NCI-H82 (cell line): ENCODE measurements around the gene GPX4.
A peak's percentile ranks its signal among the peaks of the same experiment; 100 is the strongest.
"Not testable (repeated sequence)": the region's sequence is repeated elsewhere in the genome, so short reads cannot be mapped to it uniquely, and the experiment has no call there.

Source experiments
- DNase-seq: peaks from one replicate; lab custom pipeline; 2025; lab: John Stamatoyannopoulos, UW

Gene GPX4

DNA sequence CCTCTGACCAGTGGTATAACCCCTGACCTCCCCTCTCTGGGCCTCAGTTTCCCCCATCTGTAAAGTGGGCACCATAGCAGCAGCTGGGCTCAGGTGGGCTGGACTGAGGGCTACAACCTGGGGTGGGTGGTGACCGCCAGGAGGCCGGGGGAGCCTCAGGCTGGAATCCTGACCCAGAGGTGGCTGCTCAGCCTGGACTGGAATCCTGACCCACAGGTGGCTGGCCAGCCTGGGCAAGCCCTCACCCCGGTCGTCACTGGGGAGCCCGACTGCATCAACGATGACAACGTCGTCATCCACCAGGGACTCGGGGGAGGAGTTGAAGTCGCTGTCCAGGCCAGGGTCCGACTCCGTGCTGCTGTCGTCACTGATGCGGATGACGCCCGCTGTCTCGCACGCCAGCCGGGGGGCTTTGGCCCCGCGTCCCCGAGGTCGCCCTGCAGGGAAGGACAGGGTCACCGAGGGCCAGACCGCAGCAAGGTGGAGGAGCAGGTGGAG, 10.2 kb downstream of the GPX4 start:
- DNase-seq: no peak

DNA sequence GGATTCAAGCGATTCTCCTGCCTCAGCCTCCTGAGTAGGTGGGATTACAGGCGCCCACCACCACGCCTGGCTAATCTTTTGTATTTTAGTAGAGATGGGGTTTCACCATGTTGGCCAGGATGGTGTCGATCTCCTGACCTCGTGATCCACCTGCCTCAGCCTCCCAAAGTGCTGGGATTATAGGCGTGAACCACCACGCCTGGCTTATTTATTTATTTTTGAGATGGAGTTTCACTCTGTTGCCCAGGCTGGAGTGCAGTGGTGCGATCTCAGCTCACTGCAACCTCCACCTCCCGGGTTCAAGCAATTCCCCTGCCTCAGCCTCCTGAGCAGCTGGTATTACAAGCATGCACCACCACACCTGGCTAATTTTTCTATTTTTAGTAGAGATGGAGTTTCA, 10.9 kb downstream of the GPX4 start:
- DNase-seq: not testable (repeated sequence)

DNA sequence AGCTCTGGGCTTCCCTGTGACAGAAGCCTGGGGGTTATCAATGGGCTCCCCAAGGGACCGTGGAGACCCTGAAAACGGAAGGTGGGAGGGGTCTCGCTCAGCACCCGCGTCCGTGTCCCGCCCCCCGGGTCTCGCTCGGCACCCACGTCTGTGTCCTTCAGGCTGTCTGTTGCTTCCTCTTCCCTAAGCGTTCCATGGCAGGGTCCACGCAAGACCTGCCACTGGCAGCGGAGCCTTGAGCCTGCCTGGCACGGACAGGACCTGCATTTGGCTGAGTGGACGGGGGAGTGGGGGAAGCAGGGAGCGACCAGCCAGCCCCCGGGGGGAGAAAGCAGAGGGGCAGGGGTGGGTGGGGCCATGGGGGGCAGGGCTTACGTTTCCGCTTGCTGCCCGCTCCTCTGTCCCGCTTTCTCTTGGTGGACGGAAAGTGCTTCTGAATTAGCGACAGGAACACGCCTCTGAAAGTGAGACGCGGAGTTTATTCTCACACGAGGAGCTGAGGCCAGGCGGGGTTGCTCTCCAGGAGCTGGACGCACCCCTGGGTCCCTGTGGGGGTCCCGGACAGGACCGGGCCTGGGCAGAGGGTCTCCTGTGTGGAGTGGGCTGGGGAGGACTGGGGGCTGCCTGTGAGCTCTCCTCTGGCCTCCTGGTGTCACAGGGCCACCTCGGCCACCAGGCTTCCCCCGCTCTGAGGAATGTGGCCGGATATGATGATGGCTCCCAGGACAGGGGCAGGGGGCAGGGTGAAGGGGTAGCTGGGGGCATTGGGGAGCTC, 12.0 kb downstream of the GPX4 start:
- DNase-seq: no peak

DNA sequence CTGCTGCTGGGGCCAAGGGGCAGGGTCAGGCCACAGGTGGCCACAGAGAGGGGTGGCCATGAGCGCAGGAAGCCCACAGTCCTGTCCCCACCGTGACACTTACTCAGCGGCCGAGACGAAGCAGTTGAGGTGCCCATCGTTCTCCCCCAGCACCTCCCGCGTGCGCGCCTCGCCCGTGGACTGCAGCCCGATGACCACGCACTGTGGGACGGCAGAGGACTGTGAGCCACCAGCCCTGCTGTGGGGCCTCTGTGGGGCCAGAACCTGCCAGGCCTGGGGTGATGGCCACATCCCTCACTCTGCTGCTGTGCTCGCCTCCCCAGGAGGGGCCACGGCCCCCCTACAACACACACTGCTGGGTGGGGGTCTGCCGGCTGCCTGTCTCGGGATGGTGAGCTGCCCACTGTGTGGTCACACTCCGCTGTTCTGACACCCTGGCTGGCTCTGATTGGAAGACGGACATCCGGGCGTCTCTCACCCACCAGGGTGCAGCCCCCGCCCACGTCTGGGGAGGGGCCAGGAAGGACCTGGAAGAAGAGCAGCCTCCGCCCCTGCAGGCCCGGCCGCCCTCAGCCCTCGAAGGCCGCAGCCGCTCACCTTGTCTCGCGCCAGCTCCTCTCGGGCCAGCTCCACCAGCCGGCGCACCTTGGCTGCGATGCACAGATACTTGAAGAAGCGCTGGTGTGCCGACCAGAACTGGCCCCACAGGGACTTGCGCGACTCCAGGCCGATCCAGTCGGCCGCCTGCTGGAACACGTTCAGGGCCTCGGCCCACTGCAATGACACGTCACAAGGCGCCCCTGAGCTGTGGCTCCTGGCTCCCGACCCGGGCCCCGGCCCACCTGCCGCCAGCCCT, 13.2 kb downstream of the GPX4 start:
- DNase-seq: no peak

DNA sequence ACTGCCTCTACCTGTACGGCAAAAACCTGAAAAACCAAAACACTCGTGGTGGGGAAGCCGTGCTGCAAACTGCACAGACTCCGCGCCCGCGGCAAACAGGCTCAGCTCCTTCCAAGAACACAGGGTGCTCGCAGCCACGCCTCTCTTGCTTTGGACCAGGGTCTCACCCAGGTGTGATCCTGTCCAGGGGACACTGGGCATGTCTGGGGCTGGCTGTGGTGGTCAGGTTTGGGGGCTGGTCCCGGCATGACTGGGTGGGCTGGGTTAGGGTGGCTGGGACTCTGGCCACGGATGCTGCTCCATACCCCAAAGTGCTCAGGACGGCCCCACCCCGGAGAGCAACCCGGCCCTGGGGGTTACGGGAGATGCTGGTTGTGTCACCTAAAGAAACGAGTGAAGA, 13.9 kb downstream of the GPX4 start:
- no peak for DNase-seq

DNA sequence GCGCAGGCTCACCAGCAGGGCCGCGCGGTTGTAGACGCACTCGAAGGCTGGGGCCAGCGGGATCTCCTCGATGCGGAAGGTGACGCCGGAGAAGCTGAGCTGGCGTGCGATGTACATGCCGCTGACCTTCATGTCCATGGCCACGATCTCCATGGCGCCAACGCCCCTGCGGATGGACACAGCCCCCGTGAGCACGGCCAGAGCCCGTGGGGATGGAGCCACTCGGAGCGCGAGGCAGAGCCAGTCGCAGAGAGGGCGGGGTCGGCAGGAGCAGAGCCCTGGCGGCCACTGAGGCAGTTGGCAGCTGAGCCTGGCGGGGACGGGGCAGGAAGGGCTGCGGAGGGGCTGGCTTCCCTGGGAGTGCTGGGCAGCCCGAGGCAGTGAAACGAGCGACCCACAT, 15.2 kb downstream of the GPX4 start:
- DNase-seq: no peak

DNA sequence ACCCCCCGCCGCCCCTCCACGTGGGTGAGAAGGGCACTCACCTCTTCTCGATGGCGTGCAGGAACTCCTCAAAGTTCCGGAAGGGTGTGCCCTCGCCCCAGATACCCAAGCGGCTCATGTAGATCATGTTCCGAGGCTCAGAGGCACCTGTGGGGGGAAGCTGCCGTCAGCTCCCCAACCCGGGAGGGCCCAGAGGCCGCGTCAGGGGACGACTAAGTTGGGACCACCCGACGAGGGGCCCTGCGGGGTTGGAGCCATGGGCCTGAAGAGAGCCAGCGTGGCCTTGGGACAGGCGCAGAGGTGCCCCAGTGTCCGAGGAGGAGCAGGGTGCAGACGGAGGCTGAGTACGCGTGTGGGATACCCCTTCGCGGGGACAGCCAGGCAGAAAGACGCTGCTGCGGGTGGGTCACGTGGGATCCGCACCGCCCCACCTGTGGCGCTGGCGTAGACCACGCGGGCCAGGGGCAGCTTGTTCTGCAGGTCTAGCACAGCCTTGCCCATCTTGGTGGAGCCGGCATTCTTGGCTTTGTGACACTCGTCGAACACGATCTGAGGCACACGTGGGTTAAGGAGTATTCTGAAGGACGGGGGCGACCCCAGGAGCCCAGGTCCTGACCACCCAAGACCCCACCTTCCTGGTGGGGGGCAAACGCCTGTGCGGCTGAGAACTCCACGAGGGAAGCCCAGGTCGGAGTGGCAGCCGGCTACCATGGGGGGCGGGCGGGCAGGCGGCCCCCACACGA, 15.9 kb downstream of the GPX4 start:
- no peak for DNase-seq

DNA sequence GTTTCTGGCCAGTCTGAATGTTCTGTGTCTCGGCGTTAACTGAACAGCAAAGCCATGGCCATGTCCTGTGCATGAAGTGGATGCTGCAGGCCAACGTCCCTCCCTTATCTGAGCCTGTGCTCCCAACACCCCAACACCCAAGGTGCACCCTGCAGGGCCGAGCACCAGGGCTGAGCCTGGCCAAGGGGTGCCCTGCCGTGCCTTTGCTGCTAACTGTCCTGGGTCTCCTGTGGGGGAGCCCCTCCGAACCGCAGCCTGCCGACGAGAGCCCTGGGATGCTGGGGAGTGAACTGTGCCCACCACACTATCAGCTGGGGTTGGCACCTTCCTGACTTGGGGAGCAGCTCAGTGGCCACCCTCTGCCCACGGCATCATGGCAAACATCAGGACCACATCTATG, 17.6 kb downstream of the GPX4 start:
- DNase-seq: no peak

DNA sequence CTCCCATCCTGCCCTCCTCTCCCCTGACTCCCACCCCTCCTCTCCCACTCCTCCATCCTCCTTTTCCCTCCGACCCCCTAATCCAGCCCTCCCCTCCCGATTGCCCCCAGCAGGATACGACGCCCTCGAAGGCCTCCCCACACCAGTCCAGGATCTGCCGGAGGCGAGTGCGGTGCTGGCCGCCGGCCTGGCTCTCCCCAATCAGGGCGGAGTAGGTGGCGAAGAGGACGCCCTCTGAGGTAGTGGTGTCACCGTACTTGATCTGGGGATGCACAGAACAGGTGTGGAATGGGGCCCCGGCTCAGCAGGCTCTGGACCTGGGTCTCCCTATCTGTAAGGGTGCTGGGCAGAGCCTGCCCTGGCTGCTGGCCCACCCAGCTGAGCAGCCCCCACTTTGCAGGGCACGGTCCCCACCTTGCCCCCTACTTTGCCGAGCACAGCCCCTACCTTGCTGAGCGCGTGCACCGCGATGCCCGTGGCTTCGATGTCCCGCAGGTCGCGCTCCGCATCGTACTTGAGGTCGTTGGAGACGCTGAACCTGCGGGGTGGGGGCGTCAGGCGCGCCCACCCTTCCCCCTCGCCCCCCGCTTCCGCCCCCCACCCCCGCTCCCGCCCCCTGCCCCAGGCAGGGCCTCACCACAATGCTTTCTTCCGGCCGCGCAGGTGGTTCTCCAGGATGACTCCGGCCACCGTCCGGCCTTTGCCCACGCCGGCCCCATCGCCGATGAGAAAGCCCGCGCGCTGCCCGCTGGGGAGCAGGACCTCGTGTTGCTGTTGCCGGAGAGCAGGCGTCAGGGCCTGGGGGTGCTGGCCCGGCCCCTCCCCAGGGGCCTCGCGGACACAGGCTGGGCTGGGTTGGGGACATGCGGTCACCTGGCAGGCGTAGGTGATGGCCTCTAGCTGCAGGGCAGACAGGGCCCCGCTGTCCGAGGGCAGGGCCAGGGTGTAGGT, 18.5 kb downstream of the GPX4 start:
- no peak for DNase-seq

DNA sequence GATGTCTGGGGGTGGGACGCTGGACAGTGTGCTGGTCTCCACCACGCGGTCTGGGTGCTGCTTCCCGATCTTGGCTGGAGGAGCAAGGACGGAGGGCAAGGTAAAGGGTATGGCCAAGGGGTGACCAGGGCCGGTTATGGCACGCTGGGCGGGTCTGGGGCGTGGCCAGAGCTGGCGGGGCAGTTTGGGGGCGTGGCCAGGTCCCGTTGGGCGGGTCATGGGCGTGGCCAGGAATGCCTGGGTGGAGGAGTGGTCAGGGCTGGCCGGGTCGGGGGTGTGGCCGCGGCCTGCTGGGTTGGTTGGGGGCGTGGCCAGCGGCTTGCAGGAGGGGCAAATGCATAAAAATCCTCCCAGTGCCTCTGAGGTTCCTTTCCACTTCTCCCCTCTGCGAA, 19.2 kb downstream of the GPX4 start:
- peak; percentile 70 for DNase-seq

DNA sequence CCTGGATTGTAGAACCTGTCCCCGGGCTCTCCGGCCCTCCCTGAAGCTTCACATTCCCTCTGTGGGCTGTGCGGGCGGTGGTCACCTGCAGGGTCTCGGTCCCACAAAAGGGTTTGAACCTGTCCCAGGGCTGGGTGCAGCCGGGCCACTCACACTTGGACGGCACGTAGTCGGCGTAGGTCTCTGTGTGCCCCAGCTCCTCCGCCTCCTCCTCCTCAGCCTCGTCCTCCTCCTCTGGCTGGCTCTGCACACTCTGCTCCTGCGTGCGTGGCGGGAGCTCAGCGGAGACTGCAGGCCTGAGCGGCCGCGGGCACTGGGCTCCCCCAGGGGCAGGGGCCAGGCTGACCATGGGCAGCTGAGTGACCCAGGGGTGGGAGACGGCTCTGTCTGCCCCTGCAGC, 19.6 kb downstream of the GPX4 start:
- DNase-seq: no peak

DNA sequence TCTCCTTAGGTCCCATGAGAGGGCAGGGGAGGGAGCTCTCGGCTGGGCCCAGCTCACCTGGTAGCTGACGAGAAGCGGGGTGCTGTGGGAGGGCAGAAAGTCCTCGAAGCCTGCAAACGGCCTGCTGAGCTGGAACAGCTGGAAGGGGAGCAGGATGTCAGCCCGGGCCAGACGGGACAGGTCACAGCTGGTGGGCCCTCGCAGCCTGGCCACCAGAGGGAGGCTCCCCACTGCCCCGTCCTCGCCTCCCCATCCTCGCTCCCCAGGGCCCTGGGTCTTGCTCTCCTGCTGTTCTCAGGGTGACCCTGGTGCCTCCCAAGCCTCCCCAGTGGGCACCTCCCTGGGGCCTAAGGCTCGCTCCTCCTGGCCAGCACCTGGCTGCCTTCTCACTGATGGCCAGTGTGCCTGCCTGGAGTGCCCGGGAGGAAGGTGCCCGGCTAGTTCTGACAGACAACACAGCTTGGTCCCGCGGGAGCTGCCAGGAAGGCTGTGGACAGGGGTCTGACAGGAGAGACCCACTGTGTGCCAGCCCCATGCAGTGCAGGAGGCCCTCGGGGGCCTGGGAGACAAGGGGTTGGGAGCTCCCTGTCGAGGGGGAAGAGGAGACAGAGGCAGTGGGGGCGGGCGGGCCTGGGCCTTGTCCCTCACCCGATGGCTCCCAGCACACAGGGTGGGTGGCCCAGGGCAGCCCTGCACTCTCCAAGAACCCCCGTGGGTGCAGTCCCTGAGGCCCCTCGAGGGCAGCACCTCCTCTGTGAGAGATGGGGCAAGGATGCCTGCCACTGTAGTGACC, 20.3 kb downstream of the GPX4 start:
- DNase-seq: no peak

DNA sequence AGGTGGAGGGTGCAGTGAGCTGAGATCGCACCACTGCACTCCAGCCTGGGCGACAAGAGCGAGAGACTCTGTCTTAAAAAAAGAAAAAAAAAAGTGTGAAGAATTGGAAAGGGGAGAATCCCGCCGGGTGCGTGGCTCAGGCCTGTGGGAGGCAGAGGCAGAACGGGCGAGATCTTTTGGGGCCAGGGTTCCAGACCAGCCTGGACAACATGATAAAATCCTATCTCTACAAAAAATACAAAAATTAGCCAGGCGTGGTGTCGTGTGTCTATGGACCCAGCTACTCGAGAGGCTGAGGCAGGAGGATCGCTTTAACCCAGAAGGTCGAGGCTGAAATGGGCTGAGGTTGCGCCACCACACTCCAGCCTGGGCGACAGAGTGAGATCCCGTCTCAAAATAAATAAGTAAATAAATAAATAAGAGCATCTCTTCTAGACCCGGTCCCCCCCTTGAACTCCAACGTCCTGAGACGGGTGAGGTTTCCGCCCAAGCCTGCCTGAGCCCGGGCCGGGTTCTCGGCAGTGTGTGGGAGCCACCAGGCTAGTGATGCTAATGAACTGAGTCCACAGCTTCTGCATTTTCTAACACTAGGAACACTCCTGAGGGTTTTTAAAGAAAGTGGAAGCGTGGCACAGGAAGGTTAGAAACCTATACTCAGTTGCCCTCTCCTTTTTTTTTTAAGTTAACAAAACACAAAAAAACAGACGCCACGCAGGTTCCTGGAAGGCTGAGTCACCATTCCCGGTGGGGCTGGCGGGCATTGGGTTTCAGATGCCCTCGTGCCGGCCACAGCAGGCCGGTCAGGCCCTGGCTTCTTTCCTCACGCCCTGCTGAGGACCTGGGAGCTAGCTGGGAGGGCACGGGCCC, 22.0 kb downstream of the GPX4 start:
- no peak for DNase-seq

DNA sequence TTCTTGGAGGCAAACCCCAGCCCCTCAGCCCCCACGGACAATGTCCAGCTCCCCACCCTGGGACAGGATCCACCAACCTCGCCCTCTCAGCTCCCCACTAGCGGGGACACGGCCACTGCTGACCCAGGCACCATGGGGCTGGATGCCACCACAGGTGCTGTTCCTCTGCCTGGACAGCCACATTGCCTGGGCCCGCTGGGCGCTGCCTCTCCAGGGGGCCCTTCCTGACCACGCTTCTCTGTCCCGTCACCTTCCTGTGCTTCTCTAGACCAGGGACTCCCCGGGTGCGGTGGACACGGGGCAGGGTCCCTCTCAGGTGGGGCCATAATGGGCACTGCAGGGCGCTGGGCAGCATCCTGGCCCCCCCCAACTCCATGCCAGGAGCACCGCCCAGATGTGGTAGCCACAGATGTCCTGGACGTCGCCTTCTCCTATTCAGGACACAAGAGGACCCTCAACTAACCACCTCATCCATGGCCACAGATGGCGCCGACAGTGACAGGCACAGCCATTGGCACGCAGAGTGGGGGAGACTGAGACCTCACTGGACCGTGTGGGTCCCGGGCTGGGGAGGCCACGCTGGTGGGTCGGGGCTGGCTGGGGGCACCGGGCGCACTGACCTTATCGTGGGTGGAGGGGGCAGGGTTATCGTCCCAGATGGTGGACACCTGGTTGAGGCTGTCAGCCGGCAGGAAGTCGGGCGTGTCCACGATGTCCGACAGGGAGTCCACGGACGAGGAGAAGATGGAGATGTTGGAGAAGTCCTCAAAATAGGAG, 23.4 kb downstream of the GPX4 start:
- no peak for DNase-seq

DNA sequence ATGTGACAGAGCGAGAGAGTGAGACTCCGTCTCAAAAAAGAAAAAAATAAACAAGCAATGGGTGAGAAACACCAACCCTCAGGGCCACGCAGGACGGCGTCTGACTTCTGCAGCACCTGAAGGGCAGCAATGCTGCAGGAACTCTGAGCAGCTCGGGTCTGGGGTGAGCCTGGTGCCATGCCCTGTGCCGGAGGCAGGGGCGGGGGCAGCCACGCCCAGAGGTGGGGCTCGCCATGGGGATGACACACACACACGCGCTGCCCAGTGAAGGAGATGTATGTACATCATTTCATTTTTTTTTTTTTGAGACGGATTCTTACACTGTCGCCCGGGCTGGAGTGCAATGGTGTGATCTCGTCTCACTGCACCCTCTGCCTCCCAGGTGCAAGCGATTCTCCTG, 24.3 kb downstream of the GPX4 start:
- DNase-seq: no peak

DNA sequence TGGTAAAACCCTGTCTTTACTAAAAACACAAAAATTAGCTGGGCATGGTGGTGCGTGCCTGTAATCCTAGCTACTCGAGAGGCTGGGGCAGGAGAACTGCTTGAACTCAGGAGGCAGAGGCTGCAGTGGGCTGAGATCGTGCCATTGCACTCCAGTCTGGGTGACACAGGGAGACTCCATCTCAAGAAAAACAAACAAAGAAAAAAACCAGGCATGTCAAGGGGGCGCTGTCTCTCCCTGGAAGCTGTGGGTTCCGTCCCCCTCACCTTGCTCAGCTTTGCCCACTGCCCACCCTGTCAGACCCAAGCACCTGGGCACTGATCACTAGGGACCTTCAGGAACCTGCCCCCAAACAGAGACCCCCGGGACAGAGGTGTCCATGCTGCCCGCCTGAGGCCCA, 25.3 kb downstream of the GPX4 start:
- not testable (repeated sequence) for DNase-seq

DNA sequence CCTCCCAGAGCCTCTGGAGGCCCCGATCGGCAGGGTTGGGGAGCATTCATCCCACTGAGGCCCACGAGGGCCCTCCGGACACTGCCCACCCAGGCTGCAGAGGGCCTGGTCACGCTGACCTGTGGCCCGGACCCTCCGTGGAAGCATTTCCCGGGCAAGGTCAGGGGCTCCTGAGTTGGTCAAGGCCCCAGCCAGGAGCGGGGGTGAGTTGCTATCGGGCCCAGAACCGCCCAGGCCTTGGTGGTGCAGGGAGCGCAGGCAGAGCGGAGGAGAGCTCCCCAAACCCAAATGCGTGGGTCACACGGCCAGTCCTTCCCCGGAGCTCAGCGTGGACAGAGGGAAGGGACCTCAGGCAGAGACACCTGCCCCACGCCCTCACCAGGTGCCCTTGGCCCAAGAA, 25.7 kb downstream of the GPX4 start:
- DNase-seq: no peak

DNA sequence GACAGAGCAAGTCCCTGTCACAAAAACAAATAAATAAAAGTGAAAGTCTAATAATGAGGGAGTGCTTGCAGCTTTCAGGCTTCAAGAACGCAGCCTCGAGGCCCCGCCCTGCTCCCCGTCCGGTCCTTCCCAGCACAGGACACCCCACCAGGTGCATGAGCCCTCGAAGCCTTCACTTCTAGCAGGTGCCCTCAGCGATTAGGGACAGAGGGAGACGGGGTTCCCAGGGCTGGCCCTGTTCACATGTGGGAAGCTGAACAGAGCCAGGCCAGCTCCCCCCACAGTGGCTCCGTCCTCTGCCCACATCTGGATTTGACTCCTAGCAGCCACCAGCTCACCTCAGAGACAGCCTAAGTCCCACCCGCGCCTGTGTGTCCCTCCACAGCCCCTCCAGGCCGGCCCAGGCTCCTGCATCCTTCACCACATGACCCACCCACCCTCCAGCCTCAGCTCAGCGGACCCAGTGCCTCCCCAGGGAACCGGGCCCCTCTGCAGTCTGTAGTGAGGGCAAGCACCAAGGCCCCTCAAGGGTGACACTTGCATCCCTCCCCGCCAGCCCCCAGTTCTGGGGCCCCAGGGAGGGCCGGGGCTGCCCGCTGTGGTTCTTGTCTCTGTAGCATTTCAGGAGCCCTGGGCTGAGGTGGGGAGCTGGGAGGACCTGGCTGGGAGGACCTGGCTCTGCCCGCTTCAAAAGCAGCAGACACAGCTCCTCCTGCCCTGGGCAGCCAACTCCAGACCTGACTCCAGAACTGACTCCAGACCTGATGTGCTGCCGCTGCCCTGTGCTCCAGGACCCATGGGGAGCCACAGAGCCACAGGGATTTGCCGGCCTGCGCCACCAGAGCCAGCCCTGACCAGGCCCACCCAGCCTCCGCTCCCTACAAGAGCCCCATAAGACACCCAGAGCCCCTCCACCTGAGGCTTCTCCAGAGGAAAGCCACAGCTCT, 27.2 kb downstream of the GPX4 start:
- no peak for DNase-seq
